ENCODE data around the gene CDKL4.
"Not testable (repeated sequence)": the region's sequence is repeated elsewhere in the genome, so short reads cannot be mapped to it uniquely, and the experiment has no call there.

The CDKL4 gene

DNA sequence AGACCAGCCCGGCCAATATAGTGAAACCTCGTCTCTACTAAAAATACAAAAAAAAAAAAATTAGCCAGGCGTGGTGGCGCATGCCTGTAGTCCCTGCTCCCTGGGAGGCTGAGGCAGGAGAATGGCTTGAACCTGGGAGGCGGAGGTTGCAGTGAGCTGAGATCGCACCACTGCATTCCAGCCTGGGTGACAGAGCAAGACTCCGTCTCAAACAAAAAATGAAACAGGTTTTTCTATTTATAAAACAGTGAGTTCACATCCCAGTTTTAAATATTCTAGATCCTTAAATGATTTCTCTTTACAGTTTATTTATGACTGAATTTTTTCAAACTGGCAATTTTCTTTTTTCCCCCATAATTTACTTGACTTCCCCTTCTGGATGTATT is 102.8 kb downstream of the CDKL4 start:
- not testable (repeated sequence) for DNase-seq

DNA sequence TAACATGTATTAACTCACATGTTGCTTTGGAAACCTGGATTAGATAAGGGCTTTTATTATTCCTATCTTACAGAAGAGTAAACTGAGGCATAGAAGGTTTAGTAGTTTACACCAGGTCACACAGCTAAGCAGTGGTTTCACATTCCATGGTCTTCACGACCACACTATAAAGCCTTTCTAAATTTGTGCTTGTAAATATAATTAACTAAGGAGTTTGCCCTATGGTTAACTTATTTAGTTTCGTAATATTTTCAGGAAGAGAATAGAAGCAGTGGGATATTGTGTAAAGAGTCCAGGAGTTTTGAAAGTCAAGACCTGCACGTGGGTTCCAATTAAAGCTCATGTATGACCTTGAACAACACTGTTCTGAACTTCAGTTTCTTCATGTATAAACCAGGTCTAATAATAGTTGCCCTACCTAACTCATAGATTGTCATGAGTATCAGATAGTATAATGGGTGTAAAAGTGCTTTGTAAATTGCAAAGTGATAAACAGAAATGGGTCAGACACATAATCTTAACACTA is 103.4 kb downstream of the CDKL4 start:
- no peak for DNase-seq

DNA sequence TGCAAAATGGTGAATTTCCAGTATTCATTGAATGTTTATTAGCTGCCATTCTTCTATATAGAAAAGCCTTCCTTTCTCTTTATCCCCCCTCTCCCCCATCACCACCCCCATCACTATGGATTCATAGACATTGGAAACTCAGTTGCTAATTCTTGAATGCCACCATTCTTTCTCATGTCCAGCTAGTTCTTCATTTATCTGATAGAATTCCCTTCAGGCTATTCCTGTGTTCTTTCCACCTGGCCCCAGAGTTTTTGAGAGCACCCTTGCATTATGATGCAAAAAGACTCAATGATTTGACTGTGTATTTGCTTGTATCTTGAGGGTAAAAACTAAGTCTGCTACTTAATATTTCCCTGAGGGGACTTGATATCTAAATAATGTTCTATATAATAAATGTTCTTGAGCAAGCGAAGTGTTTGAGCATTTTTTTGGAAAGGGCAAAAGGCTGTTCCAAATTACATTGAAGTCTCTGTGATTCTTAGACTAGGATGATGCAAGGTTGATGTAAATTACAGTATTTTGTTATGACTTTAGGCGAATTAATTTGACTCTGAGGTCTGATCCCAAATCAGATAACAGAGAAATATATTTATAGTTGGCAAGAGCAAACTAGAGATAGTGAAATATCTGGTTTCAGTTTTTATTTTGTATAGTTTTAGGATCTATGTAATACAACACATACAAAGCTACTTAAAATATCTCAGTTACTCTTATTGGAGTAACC is 104.1 kb downstream of the CDKL4 start:
- no peak for DNase-seq

DNA sequence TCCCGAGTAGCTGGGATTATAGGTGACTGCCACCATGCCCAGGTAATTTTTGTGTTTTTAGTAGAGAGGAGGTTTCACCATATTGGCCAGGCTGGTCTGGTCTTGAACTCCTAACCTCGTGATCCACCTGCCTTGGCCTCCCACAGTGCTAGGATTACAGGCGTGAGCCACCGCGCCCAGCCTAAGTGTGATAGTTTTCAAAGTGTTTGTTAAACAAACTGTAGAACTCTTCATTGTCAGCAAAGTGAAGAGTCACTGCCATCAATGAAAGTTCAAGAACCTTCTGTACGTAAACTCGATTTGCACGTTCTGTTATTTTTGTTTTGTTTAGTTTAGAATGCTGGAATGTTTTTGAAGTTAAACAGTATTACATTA is 104.9 kb downstream of the CDKL4 start:
- no peak for DNase-seq

DNA sequence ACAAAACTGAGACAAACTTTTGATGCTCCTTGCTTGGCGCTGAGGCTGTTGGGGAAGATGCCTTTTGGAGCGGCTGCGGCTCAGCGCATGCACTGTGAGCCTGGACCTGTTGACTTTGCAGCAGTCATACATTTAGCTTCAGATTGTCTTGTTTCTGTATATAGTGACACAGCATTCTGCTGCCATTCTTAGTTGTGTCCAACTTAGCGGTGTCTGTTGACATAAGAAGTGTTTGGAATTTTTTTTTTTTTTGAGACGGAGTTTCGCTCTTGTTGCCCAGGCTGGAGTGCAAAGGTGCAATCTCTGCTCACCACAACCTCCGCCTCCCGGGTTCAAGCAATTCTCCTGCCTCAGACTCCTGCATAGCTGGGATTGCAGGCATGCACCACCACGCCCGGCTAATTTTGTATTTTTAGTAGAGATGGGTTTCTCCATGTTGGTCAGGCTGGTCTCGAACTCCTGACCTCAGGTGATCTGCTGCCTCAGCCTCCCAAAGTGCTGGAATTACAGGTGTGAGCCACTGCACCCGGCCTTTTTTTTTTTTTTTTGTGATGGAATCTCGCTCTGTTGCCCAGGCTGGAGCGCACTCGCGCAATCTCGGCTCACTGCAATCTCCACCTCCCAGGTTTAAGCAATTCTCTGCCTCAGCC is 105.5 kb downstream of the CDKL4 start:
- not testable (repeated sequence) for DNase-seq

DNA sequence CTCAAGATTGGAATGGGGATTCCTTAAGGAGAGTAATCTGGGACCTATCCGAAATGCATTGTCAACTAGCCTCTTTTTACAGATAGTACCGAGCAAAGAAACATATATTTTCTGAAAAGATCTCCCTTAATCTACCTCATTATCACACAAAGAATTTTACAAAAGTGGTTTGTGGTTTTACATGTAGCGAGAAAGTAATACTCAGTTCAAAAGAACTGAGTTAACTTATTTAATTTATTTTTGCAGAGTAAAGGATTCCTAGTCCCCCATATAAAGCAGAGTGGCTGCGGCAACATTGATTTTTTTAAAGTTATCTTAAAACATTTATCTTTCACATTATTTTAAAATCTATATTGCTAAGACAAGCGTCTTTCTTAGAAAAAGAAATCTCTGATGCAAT is 107.0 kb downstream of the CDKL4 start:
- no peak for DNase-seq

DNA sequence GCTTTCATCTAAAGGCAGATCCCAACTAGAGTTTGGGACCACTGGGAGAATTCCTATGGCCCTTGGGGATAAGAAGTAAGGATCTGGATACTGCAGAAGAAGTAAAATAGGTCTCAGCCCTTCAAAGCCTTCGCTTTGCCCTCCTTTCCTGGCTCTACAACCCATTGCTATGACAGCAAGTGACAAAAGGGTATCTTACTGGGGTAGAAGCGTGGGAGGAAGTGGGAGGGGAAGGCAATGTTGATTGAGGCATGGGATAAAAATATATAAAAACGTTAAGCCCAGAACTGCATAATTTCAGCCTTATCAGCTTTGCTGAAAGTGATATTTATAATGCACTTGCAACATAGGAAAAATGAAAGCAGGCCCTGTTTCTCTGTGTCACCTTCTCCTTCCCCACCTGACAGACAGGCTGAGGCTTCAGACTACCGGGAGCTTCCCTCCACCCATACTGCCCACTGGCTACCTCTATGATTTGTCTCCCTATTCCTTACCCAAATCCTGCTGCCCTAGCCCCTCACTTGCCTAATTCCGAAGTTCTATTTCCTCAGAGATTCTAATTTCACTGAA is 108.0 kb downstream of the CDKL4 start:
- DNase-seq = no peak

DNA sequence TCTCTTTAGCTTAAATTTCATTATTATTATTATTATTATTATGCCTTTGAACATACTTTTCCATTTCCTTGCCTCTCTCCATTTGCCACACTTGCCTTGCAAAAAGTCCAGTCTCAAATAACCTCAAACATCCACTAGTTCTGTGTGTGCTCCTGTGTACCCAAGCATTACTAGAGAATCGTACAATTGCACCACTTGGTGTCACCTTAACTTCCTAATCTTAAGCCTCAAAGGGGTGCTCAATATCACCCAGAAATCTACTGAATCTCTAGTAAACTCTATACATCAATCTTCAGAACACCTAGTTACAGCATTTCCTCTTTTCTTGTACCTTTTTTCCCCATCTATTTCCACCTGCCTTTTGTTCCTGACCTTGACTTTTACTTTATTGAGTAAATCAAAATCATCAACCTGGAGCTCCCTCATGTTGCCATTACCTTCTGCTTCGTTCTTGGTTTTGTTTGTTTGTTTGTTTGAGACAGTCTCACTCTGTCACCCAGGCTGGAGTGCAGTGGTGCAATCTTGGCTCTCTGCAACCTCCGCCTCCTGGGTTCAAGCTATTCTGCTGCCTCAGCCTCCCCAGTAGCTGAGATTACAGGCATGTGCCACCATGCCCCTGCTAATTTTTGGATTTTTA is 110.4 kb downstream of the CDKL4 start:
- DNase-seq = no peak

DNA sequence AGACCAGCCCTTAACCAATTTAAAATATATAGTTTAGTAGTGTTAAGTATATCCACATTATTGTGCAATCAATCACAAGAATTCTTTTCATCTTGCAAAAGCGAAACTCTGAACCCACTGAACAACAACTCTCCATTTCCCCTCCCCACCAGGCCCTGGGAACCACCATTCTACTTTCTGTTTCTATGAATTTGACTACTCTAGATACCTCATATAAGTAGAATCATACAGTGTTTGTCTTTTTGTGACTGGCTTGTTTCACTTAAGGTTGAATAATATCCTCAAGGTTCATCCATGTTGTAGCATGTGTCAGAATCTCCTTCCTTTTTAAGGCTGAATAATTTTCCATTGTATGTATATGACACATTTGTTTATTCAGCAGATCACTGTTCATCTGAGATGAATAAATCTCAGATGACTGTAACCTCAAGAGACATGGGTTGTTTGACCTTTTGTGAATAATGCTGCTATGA is 114.8 kb downstream of the CDKL4 start:
- DNase-seq = no peak

DNA sequence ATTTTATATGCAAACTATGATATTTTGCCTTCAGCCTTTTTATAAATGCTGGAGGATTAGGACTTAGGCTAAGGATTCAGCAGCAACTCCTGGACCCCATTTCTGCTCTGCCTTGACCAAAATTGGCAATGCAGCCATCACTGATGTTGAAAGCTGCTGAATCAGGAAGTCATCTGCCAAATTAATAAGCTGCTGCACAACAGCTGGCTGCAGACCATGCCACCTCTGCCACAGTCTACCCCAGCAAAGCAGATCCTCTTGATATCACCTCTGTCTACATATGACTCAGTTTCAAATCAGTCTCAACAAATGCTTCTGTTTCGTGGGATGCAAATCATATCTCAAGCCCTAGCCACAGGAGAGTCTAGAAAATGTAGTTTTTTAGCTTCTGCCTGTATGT is 115.8 kb downstream of the CDKL4 start:
- no peak for DNase-seq
